H9 (cell line): ENCODE measurements around the gene BAIAP2L1. TPM values are rescaled to one million over a fixed set of nuclear protein-coding genes. Genes with fewer than 3 reads are reported as not detected.

Source experiments
- DNase-seq: peaks from one replicate; pipeline ENCODE4 v3.0.0-alpha.2; 2017
- H2AFZ ChIP-seq: one replicate; pipeline ENCODE4 v1.6.1; 2013; ENCODE audit warnings: mild to moderate bottlenecking, low read length, control low read depth, moderate library complexity
- H2AK5ac ChIP-seq: 2 replicates; pipeline ENCODE4 v1.6.1; 2013; ENCODE audit warnings: low read length, control low read depth, mixed read lengths; ENCODE audit not compliant: insufficient read length
- H2BK120ac ChIP-seq: one replicate; pipeline ENCODE4 v1.6.1; 2013; ENCODE audit warnings: low read depth, mild to moderate bottlenecking, low read length, control low read depth, inconsistent platforms; ENCODE audit not compliant: poor library complexity, severe bottlenecking
- H2BK12ac ChIP-seq: 2 replicates; pipeline ENCODE4 v1.6.1; 2013; ENCODE audit warnings: low read length, control low read depth, mixed read lengths, low read depth; ENCODE audit not compliant: insufficient read length
- H2BK15ac ChIP-seq: 2 replicates; pipeline ENCODE4 v1.6.1; 2013; ENCODE audit warnings: low read depth, low read length, control low read depth
- H2BK20ac ChIP-seq: one replicate; pipeline ENCODE4 v1.6.1; 2013; ENCODE audit warnings: low read depth, mild to moderate bottlenecking, low read length, control low read depth, inconsistent platforms; ENCODE audit not compliant: poor library complexity, severe bottlenecking
- H2BK5ac ChIP-seq: 2 replicates; pipeline ENCODE4 v1.6.1; 2013; ENCODE audit warnings: low read length, control low read depth, mixed read lengths; ENCODE audit not compliant: insufficient read length
- H3K14ac ChIP-seq: 2 replicates; pipeline ENCODE4 v1.6.1; 2013; ENCODE audit warnings: low read length, control low read depth; ENCODE audit not compliant: insufficient read depth
- H3K18ac ChIP-seq: 2 replicates; pipeline ENCODE4 v1.6.1; 2013; ENCODE audit warnings: low read depth, mild to moderate bottlenecking, mixed read lengths, low read length, control low read depth; ENCODE audit not compliant: insufficient read length
- H3K23ac ChIP-seq: 2 replicates; pipeline ENCODE4 v1.6.1; 2013; ENCODE audit warnings: low read length, control low read depth, mixed read lengths, low read depth; ENCODE audit not compliant: insufficient read length
- H3K23me2 ChIP-seq: 2 replicates; pipeline ENCODE4 v1.6.1; 2013; ENCODE audit warnings: low read depth, mild to moderate bottlenecking, mixed read lengths, low read length, control low read depth; ENCODE audit not compliant: insufficient read length, poor library complexity, severe bottlenecking
- H3K27ac ChIP-seq: 2 replicates; pipeline ENCODE4 v1.5.1; 2013; ENCODE audit warnings: low read length, control low read depth, mixed read lengths, low read depth; ENCODE audit not compliant: insufficient read length
- H3K27me3 ChIP-seq: 2 replicates; pipeline ENCODE4 v1.6.1; 2013; ENCODE audit warnings: low read length, control low read depth, inconsistent platforms; ENCODE audit not compliant: insufficient read depth
- H3K4ac ChIP-seq: 2 replicates; pipeline ENCODE4 v1.6.1; 2013; ENCODE audit warnings: low read depth, mild to moderate bottlenecking, control low read depth, inconsistent platforms, low read length, moderate library complexity
- H3K4me1 ChIP-seq: 2 replicates; pipeline ENCODE4 v1.6.1; 2013; ENCODE audit warnings: low read length, control low read depth, inconsistent platforms; ENCODE audit not compliant: insufficient read depth
- H3K4me2 ChIP-seq: 2 replicates; pipeline ENCODE4 v1.6.1; 2013; ENCODE audit warnings: low read length, control low read depth, mixed read lengths; ENCODE audit not compliant: insufficient read length, insufficient read depth
- H3K56ac ChIP-seq: 2 replicates; pipeline ENCODE4 v1.6.1; 2013; ENCODE audit warnings: low read depth, mild to moderate bottlenecking, mixed read lengths, low read length, control low read depth; ENCODE audit not compliant: insufficient read length
- H3K79me1 ChIP-seq: 2 replicates; pipeline ENCODE4 v1.6.1; 2013; ENCODE audit warnings: low read depth, mild to moderate bottlenecking, moderate library complexity, low read length, control low read depth, inconsistent platforms; ENCODE audit not compliant: insufficient read depth, poor library complexity, severe bottlenecking
- H3K79me2 ChIP-seq: 2 replicates; pipeline ENCODE4 v1.6.1; 2013; ENCODE audit warnings: low read length, control low read depth, inconsistent platforms; ENCODE audit not compliant: insufficient read depth
- H3K9ac ChIP-seq: 2 replicates; pipeline ENCODE4 v1.6.1; 2013; ENCODE audit warnings: low read length, control low read depth, mixed read lengths; ENCODE audit not compliant: insufficient read length; ENCODE audit errors: extremely low read depth
- H3K9me3 ChIP-seq: one replicate; pipeline ENCODE4 v1.6.1; 2013; ENCODE audit warnings: low read depth, low read length, inconsistent platforms; ENCODE audit not compliant: control insufficient read depth
- H3T11ph ChIP-seq: one replicate; pipeline ENCODE4 v1.6.1; 2013; ENCODE audit warnings: mild to moderate bottlenecking, low read length, control low read depth, inconsistent platforms
- H4K20me1 ChIP-seq: one replicate; pipeline ENCODE4 v1.6.1; 2013; ENCODE audit not compliant: control insufficient read depth, insufficient read length, insufficient read depth
- H4K5ac ChIP-seq: 2 replicates; pipeline ENCODE4 v1.6.1; 2013; ENCODE audit warnings: low read depth, mild to moderate bottlenecking, mixed read lengths, low read length, control low read depth; ENCODE audit not compliant: insufficient read length
- H4K8ac ChIP-seq: replicated peaks from 2 replicates; pipeline ENCODE4 v1.6.1; 2013; ENCODE audit warnings: low read length, control low read depth, mixed read lengths, low read depth; ENCODE audit not compliant: insufficient read length
- H4K91ac ChIP-seq: 2 replicates; pipeline ENCODE4 v1.6.1; 2013; ENCODE audit warnings: low read depth, mild to moderate bottlenecking, moderate library complexity, mixed read lengths, low read length, control low read depth; ENCODE audit not compliant: insufficient read length
- H3K27ac Mint-ChIP-seq, 3 experiments: 2 replicates in 2 of 3; 3 replicates in 1 of 3; pipeline ENCODE4 v1.8.0; 2020 to 2021; ENCODE audit warnings: mixed read lengths in 3 of 3, mild to moderate bottlenecking in 1 of 3, moderate library complexity in 1 of 3
- H3K27me3 Mint-ChIP-seq: 2 replicates; pipeline ENCODE4 v1.8.0; 2021; ENCODE audit warnings: low read depth, mild to moderate bottlenecking, moderate library complexity, mixed read lengths
- H3K36me3 Mint-ChIP-seq, 3 experiments: 2 replicates in 2 of 3; 3 replicates in 1 of 3; pipeline ENCODE4 v1.8.0; 2020 to 2021; ENCODE audit warnings: low read depth in 3 of 3, mixed read lengths in 3 of 3; ENCODE audit not compliant: insufficient read depth in 1 of 3
- H3K4me1 Mint-ChIP-seq, 2 experiments: 2 replicates each; pipeline ENCODE4 v1.8.0; 2020; ENCODE audit warnings: mixed read lengths in 2 of 2
- H3K4me3 Mint-ChIP-seq, 2 experiments: 2 replicates in 1 of 2; 3 replicates in 1 of 2; pipeline ENCODE4 v1.8.0; 2020 to 2021; ENCODE audit warnings: mild to moderate bottlenecking in 2 of 2, mixed read lengths in 2 of 2, moderate library complexity in 1 of 2
- H3K9me3 Mint-ChIP-seq, 2 experiments: 2 replicates in 1 of 2; 3 replicates in 1 of 2; pipeline ENCODE4 v1.8.0; 2020; ENCODE audit warnings: mild to moderate bottlenecking in 2 of 2, mixed read lengths in 2 of 2, moderate library complexity in 1 of 2
- CTCF ChIP-seq: fragments of 200-600 bp; sonication (generic); conservative IDR thresholded peaks from 3 replicates; pipeline ENCODE4 v1.8.0; 2021; ENCODE audit warnings: antibody characterized with exemption, mild to moderate bottlenecking
- WGBS: extraction: QIAGEN DNeasy Blood & Tissue Kit; methylation state at CpG from one replicate; pipeline ENCODE4 v1.1.7; 2013; ENCODE audit warnings: missing lambda C conversion rate, low lambda C conversion rate, mixed read lengths; ENCODE audit not compliant: insufficient read length; ENCODE audit errors: extremely low coverage; 5-methylcytosine and 5-hydroxymethylcytosine counted together
- total RNA-seq: library from RNA; stranded (reverse); gene quantifications from 2 replicates; pipeline ENCODE4 v1.2.1, GENCODE V29; 2021

The BAIAP2L1 gene
- total RNA-seq, 1 experiment from 2014 or later = 25.9 TPM

- H3K4ac ChIP-seq = no peak overlapping the region
- H2BK120ac ChIP-seq = no peak overlapping the region
- no peak overlapping the region for H2AFZ ChIP-seq
- no peaks in the 10 kb centered on the region for H3K79me1 ChIP-seq
- H2BK15ac ChIP-seq = no peak overlapping the region
- H3K79me2 ChIP-seq = no peaks in the 10 kb centered on the region
- Mint-ChIP-seq H3K9me3 (no peaks in the 10 kb centered on the region), H3K36me3 (peaks cover 38 to 85% (median 72%) of the 10 kb centered on the region in 3 experiments), H3K4me1 (peaks cover 12 to 14% of the 10 kb centered on the region in 2 experiments), H3K4me3 (no peak overlapping the region), H3K27me3 (no peaks in the 10 kb centered on the region), H3K27ac (peak overlapping the region in 1 of 3 experiments; percentile 7; a peak in 3 of 7 replicates)
- WGBS = no CpG with 5 or more reads among the region's 22 CpGs
- H3K4me1 ChIP-seq = peaks cover 3% of the 10 kb centered on the region; the same call in 1 of the 2 replicates
- no peak overlapping the region for H2BK5ac ChIP-seq
- H3K27me3 ChIP-seq = no peaks in the 10 kb centered on the region
- H3K18ac ChIP-seq = no peak overlapping the region
- no peak overlapping the region for H3K9ac ChIP-seq
- no peaks in the 10 kb centered on the region for H3K23me2 ChIP-seq
- DNase-seq = no peak
- no peak overlapping the region for H4K91ac ChIP-seq
- H4K20me1 ChIP-seq = peaks cover 2% of the 10 kb centered on the region
- no peak overlapping the region for H3K4me2 ChIP-seq
- no peak overlapping the region for H3K14ac ChIP-seq
- H3K9me3 ChIP-seq = no peaks in the 10 kb centered on the region
- TF ChIP-seq CTCF = no peak
- no peak overlapping the region for H2BK12ac ChIP-seq
- H3K56ac ChIP-seq = no peak overlapping the region
- no peak overlapping the region for H3T11ph ChIP-seq
- no peak overlapping the region for H4K5ac ChIP-seq
- no peak overlapping the region for H2AK5ac ChIP-seq
- H4K8ac ChIP-seq = no peak overlapping the region
- no peak overlapping the region for H2BK20ac ChIP-seq
- no peak overlapping the region for H3K23ac ChIP-seq
- H3K27ac ChIP-seq = no peak overlapping the region
These were observed 94.8 kb downstream of the BAIAP2L1 start for GRCh38 chr7:98305951-98306535.
